Activated gamma-delta T cell treated with Interleukin-2 at 50 U/mL for 16 hours (primary cell): ENCODE measurements around the gene TGM5.
"Not testable (repeated sequence)": the region's sequence is repeated elsewhere in the genome, so short reads cannot be mapped to it uniquely, and the experiment has no call there.

ENCODE experiments used
- DNase-seq: peaks from one replicate; pipeline ENCODE4 v3.0.0-alpha.2; 2020

TGM5 gene

GRCh38 chr15:43266834-43267233 is at the start of gene TGM5:
Gene TGM5 (minus strand): TSS chr15:43266928. CDS start chr15:43266849, 79 bp downstream.
- DNase-seq: no peak

GRCh38 chr15:43314171-43314570 is 47.4 kb upstream of the TGM5 start:
- no peak for DNase-seq

DNA sequence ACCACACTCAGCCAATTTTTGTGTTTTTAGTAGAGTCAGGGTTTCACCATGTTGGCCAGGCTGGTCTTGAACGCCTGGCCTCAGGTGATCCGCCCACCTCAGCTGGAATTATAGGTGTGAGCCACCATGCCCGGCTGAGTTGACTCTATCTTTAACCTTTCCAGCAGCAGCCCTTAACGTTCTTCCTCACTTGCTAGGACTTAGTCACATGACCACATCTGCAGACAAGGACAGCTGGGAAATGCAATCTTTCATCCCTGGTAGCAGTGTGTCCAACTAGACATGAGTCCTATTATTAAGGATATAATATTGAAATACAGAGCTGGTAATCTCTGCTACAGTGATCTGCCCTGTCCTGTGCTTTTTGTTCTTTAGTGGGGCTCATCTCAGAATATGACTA is 45.6 kb upstream of the TGM5 start:
- DNase-seq: no peak

DNA sequence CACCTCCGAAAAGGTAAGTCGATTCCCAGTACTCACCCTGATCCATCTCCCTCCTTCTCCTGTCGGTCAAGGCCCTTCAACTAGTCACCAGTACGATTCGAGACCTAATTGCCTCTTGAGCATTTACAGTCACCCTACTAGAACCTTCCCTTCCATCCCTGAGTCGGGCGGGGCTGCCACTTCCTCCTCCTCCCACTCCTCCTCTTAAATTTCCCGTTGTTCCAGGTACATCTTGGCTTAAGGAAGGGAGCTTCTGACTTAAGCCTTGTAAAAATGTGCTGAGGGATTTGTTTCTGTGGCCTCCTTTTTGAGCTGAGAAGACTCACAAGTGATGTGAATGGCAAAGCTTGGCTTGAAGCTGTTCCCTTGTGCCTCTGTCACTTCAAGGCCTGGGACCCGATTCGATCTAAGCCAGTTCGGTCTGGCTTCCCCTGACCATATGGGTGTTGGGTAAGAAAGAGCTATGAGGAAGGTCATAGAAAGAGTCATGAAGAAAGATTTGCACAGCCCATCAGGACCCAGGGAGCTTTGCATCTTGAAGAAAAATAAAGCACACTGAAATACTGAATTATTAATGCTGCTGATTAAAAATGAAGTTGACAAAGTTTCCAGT is 35.6 kb upstream of the TGM5 start, which contains the start of gene TGM7:
TGM7 (minus strand) TSS at position 51 of the 613 bp plus-strand sequence.
- DNase-seq: no peak

DNA sequence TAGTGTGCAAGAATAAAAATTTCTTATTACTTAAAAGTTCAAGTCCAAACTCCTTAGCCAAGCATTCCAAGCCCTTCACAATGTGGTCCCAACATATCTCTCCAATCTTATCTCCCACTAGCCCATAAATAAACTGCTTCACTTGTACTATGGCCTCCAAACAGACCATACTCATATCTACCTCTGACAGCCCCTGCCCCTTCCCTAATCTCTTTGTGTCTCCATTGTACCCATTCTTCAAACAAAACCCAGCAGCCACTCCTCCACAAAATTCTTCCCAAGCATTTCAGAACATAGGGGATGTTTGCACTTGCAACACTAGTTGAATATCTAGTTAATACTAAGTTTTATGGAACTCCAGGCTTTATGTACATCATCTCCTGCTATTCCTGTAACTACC is 33.2 kb upstream of the TGM5 start:
- no peak for DNase-seq

DNA sequence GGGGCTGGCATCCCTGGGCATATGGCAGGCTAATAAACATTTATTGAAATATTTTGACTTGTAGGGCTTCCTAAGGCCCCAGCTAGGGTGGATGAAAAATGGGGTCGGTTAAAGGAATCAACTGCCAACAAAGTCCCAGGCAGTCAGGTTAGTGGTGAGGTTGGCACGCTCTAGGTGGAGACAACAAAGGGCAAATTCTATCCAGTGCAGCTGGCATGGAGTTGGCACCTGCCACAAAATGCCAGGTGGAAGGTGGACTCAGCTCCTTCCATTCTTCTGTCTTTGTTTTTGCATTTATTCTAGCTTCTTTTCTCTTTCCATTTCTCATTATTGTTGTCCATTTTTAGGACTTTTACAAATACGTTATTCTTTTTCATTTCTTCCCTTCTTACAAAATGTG is 32.7 kb upstream of the TGM5 start:
- DNase-seq: no peak

DNA sequence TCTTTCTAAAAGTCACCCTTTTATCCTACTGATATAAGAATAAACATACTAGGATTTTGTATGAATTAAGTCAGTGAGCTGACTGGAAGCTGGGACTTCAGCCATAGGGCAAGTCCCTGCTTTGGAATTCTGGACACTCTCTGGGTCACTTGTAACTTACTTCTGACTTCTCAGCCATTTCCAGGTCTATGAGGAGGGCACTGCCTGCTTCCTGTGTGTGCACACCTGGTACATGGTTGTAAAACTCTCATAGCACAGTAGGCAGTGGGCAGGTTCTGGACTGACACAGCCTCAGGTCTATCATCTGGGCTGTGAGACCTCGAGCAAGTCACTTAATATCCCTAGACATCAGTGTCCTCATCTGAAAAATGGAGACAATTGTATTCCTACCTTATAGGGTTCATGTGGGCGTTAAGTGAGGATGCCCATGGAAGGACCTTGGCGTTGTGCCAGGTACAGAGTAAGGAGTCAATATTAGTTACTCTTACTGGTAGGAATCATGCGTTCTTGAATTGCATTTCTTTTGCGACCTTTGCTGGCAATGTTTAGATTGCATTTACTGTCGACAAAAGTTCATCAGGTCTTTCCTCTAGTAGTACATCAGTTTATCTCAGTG is 27.5 kb upstream of the TGM5 start:
- no peak for DNase-seq

- no peak for DNase-seq
Observed at GRCh38 chr15:43293432-43293831, 26.7 kb upstream of the TGM5 start.

DNA sequence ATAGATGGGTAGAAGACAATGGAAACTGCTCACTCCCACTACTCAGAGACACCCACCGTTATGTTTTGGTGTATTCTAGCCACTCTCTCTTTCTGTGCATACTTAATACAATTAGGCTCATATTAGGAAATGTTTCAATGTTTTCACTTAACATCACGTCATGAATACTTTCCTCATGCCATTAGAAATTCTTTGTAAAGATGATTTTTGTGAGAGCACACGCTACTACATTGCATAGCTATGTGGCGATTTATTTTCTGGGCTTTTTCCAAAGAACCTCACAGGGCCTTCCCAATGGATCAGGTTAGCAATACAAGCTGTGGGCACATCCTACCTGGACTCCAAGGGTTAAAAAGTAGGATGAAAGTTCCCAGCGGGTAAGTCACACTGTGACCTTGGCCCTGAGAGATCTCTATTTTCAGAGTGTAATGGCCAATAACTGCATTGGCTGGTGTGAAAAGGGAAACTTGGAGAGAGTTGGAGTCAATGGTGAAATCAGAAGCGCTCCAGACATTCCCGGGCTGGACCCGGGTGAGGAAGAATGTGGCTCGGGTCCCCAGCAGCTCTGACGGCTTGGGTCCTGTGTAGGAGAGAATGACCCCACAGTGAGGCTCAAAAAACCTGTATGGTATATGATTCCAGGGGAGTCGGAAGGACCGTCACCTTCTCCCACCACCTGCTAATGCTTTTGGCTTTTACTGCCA is 25.8 kb upstream of the TGM5 start:
- no peak for DNase-seq

DNA sequence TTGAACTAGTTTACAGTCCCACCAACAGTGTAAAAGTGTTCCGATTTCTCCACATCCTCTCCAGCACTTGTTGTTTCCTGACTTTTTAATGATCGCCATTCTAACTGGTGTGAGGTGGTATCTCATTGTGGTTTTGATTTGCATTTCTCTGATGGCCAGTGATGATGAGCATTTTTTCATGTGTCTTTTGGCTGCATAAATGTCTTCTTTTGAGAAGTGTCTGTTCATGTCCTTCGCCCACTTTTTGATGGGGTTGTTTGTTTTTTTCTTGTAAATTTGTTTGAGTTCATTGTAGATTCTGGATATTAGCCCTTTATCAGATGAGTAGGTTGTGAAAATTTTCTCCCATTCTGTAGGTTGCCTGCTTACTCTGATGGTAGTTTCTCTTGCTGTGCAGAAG is 22.9 kb upstream of the TGM5 start:
- not testable (repeated sequence) for DNase-seq

DNA sequence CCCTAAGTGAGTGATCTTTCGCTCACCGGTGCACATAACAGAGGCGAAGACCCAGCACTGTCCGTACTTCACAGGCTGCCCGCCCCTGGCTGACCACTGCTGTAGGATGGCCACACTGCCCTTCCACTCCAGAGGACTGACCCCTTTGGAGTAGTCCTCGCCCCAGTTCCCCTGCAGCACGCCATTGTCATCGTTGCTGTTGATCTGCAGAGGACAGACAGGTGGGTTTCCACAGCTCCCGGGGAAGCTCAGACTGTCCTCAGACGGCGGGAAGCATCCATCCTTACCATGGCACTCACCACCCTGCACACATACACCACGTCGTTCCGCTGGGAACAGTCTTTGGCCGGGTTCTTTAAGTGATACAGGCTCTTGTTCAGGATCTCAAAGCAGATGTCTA is 20.5 kb upstream of the TGM5 start:
- DNase-seq: no peak

DNA sequence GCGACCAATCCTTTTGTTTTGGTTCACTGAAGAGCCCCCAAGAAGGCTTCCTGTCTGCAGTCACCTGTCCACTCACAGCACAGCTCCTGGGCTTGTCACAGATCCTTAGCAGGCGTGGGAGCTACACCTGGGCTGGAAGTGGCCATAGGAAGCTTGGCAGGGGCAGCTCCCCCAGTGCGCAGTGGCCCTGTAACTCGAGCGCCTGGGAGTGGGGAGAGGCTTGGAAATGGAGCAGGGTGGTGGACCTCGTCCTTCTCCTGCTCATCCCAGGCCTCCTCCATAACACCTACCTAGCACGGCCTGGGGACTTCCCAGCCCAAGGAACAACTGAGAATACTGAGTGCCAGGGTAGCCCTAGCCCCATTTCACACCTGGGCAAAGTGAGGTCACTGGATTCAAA is 19.3 kb upstream of the TGM5 start:
- no peak for DNase-seq

GRCh38 chr15:43285609-43286037 is 18.9 kb upstream of the TGM5 start:
- DNase-seq: peak; percentile 59

GRCh38 chr15:43283526-43283925 is 16.8 kb upstream of the TGM5 start:
- no peak for DNase-seq

GRCh38 chr15:43281926-43282602 is 15.3 kb upstream of the TGM5 start:
- DNase-seq: no peak

DNA sequence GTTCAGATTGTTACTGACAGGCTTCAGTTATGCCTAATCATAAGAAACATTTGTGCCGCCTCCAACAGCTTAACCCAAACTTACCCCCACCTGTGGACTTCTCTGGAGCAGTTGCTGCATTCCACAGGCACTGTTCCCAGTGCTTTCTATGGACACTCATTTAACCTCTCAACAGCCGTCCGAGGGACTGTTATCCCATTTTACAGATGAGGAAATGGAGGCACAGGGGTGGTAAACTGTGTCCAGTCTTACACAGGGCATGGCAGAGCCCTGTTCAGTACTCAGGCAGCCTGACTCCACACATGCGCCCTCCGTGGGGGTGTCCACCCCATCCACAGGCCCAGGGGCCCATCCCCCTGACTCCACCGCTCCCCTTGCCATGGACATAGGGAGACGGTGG is 14.3 kb upstream of the TGM5 start:
- no peak for DNase-seq

GRCh38 chr15:43279496-43279895 is 12.8 kb upstream of the TGM5 start:
- no peak for DNase-seq

GRCh38 chr15:43278869-43279268 is 12.1 kb upstream of the TGM5 start:
- no peak for DNase-seq

- DNase-seq: no peak
Observed at GRCh38 chr15:43277901-43278300, 11.2 kb upstream of the TGM5 start.

- no peak for DNase-seq
Observed at GRCh38 chr15:43277231-43277823, 10.6 kb upstream of the TGM5 start.

DNA sequence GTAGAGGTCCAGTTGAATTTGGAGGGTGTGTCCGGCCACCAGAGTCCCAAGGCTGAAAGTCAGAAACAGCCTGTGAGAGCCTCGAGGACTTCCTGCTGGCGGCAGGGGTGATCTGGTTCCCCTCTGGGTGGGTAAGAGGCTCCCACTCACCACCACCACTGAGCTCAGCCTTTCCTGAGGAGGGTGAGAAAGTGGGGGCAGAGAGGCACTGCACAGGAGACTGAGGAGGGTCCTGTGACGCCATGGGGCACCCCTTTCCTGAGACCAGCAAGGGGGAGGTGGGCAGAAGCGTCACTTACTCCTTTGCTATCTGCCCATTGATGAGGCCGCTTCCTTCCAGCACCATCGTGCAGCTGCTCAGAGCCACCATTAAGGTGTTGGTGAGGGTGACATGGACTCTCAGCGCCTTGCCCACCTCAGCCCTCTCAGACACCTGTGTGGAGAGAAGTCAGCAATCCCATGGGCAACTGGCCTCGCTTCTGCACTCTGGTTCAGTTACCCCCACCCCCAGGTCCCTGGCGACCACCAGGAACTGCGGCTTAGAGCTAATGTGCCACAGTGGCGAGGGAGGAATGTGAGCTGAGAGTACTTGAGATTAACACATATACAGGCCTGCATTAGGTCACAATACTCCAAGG is 10.0 kb upstream of the TGM5 start:
- DNase-seq: no peak

- no peak for DNase-seq
Observed at GRCh38 chr15:43275740-43276562, 9.2 kb upstream of the TGM5 start.
